Adrenal gland (tissue), 5 donors: ENCODE measurements around the gene PACSIN2.
"Not testable (repeated sequence)": the region's sequence is repeated elsewhere in the genome, so short reads cannot be mapped to it uniquely, and the experiment has no call there.

ENCODE experiments used
- CTCF ChIP-seq, 6 experiments: fragments of 450-650 bp in 4 of 6; fragments of 200-600 bp in 2 of 6; sonication (generic) in 1 of 6; IDR thresholded peaks; 1 replicate in 5 of 6; 2 replicates in 1 of 6; pipeline versions ENCODE4 v1.5.1 to v1.8.0; 2016 to 2021; ENCODE audit warnings: antibody characterized with exemption in 6 of 6, mild to moderate bottlenecking in 2 of 6, moderate library complexity in 1 of 6
- POLR2A ChIP-seq, 2 donors: fragments of 450-650 bp; IDR thresholded peaks; one replicate each; pipeline ENCODE4 v1.6.1; 2017; ENCODE audit warnings: antibody characterized with exemption in 2 of 2, mild to moderate bottlenecking in 2 of 2, moderate library complexity in 1 of 2
- donor health status: DM: no; HTN: no; CAD: no.

- TF ChIP-seq CTCF, POLR2A (IDR thresholded peaks at IDR 0.05): not testable (repeated sequence)
These were observed 61.2 kb downstream of the PACSIN2 start for GRCh38 chr22:42953751-42954150.
